Measurements from ENCODE around the gene ITPR1. TPM values are rescaled to one million over a fixed set of nuclear protein-coding genes. Genes with fewer than 3 reads are reported as not detected.

The ITPR1 gene
- total RNA-seq, 1 donor from 2014 or later = 25.9 TPM

DNA sequence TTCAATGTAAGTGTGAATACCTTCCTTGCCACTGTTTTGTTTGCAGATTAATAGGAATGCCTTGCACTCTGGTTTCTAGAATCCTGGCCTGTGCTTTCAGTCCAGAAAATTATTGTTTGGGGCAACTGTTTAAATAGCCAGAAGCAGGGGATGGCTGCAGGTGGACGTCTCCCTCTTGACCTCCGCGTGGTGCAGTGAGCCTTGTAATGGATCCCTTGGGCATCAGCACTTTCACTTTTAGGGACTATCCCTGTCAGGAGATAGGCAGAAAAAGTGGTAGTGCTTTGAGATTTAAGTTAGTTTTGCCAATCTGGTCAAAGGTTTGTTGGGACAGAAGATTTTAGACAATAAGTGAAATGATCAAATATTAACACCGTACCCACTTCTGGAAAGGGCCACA is 307.4 kb downstream of the ITPR1 start:
- no peak for DNase-seq (ENCODE audit: low read depth)

DNA sequence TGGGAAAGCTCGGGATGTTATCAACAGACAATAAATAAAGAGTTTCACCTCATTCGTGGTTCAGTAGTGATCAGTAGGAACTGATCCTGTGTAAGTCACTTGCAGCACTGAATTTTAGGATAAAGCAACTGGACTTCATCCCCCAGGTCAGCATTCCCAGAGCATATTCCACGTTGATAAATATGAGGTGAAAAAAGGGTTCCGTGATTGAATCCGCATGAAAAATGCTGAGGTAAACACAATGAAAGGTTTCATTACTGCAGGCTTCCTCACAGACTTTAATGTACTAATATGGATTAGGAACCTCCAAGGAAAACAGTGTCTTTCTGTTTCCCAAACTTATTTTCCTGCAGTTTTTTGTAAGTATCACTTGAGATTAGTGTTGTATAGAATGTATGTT is 308.7 kb downstream of the ITPR1 start:
- DNase-seq (ENCODE audit: low read depth) = no peak

DNA sequence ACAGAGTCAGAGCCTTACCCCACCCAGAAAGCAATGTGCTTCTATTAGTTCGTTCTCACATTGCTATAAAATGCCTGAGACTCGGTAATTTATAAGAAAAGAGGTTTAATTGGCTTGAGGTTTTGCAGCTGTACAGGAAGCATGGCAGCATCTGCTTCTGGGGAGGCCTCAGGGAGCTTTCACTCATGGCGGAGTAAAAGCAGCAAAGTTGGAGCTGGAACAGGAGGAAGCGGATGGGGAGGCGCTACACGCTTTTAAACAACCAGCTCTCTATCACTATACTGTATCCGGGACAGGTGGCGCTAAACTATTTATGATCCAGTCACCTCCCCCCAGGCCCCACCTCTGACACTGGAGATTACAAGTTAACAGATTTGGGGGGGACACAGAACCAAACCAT is 309.8 kb downstream of the ITPR1 start:
- no peak for DNase-seq (ENCODE audit: low read depth)

DNA sequence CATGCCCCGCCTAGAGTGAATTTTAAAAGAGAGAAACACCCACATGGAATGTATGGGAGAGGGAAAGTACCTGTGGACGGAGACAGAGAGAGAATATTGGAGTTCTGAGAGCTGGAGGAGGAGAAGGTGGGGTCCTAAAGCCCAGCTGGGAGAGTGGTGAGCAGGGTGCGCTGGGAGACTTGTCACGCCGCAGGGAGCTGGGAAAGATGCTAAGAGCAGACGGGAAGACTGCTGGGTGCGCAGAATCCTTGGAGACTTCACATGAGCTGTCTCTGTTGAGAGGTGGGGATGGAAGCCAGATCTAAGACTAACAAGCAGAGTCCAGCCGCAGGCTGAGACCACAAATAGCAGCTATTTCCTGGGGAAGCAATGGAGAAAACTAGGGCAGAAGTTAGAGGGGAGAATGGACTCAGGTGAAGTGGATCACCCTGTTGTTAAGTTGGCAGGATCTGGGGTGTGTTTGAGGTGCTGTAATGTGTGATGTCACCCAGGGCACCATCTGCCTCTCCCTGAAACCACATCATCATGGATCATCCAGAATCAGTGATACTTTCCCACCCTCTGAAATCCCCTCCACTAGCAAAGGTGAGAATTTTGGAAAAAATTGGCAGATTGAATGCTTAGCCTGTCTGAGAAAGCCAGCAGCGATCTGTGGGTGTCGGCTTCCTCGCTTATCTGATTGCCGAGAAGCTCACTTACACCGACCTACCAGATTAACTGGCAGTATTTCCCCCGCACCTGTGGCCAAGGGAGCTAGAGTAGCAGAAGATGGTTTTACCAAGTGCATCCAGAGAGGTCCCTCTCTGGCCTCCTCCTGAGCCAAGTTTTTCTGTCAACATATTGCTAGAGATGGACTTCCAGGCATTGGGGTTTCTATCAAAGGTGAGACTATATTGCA is 311.3 kb downstream of the ITPR1 start:
- DNase-seq (ENCODE audit: low read depth) = no peak

DNA sequence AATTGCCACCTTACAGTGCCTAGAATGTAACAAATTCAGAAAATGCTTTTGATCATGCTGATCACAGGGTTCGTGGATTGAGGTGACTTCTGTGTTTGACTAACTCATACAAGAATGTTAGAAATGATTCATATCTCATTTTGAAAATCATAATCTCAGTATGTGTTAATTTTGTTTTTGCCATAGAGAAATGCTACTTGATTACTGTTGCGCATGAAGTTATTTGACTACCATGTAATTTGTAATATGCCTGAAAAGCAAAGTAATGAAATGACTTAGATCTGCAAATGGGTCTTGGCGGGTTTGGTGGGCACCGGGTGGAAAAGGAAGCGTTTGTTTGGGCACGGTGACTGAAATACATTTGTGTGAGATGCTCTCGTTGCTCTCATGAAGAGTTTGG is 312.5 kb downstream of the ITPR1 start:
- no peak for DNase-seq (ENCODE audit: low read depth)

DNA sequence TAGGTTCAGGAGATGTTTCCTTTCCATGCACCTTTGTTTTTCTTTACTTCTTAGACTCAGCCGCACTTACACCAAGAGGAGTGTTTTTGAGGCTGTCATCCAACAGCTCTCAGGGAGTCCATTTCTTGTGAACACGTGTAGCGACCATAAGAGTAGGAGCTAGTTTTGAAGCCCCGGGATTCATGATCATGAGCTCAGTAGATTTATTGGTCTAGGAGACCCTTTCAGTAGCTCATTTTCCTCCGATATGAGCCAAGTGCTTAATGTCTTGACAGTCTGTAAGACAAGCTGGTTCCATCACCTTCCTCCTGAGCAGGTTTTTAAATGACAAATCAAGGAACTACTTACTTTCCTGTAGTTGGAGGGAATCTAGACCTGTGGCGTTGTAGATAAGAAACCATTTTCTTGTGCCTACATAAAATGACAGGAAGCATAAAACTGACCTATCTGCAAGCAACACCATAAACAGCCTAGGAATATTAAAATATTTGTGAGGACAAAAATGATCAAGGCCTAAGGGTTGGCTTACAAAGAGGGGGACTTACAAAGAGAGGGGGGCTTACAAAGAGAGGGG is 313.5 kb downstream of the ITPR1 start:
- DNase-seq (ENCODE audit: low read depth) = no peak

DNA sequence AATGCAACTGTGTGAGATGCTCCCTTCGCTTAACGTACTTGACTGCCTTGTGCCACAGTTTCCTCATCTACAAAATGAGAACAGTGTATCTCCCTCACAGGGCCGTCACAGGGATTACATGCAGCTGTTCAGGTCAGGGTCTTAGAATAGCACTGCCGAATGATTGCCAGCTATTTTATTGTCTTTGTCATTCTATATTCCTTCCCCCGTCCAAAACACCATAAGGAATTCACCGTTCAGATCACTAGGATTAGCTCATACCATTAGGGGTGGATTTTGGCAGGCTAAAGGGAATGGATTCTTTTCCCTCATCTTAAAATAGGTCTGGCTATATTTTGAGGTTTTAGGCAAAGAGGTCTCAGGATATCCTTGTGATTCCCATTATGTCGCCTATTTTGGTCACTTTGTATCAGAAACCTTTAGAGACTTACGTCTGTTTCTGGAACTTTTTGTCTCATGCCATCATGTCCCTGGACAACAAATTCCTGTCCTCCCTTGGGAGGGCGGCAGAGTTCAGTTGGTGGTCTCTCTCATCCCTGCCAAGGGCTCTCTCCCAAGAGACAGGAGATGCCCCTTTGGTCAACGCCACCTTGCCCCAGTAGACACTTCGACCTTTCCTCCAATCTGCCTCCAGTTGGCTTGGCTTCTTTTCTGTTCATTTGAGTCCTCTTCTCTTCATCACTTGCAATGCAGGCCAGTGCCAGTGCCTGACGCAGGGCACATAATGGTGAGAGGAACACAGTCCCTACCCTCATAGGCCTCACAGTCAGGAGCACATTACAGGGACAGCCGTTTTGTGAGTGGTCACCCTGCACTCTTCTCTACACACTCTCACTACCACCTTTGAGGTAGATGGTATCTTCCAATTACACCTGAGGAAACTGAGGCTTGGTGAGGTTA is 314.5 kb downstream of the ITPR1 start:
- DNase-seq (ENCODE audit: low read depth) = peak; percentile 82

DNA sequence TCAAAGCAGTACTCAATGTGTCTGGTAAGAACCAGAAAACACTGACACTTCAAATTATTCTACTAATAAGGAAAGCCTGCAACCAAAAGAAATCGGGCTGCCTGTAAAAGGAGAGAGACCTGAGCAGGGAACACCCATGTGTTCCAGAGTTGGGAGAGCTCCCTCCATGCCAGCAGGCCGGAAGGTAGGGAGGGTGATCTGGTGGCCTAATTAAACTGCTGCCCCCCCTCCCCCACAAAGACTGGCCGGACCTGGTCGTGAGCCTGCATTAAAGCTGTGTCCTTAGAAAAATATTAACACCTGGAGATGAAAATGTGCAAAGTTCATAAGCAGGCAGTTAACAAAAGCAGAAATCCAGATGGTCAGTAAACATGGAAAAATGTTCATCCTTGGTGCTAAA is 315.5 kb downstream of the ITPR1 start:
- no peak for DNase-seq (ENCODE audit: low read depth)

DNA sequence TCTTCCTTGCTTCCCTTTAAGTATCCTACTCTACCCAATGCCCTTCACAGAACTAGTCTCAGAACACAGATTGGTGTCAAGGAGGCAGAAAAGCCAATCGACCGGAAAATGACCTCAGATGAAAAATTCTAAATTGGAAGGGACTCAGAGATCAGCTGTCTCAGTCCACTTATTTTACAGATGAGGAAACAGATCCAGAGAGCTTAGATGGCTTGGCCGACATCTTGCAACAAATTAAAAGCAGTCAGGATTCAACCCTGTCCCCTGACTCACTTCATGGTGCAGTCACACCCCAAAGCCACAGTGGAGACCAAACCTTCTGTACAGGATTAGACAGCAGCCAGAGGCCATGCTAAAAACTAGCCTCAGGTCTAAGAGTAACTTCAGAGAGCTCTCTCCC is 316.8 kb downstream of the ITPR1 start:
- DNase-seq (ENCODE audit: low read depth) = peak; percentile 80

DNA sequence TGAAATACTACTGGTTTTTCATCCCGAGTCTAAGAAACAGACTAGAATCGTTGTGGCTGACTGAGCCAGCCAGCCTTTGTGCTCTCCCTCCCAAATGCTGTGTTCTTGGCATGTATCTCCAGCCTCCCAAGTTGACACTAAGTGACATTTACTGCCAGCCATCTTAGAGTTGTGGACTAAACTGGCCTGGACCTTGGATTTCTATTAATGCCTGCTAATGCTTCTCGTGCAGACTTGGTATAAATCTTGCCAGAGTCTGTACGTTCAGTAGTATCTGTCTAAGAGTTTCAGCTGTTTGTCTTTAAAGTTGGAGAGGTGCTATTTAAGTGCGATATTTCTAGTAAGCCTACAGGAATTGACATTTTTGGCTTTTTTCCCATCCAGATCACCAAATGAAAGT is 319.4 kb downstream of the ITPR1 start:
- no peak for DNase-seq (ENCODE audit: low read depth)

DNA sequence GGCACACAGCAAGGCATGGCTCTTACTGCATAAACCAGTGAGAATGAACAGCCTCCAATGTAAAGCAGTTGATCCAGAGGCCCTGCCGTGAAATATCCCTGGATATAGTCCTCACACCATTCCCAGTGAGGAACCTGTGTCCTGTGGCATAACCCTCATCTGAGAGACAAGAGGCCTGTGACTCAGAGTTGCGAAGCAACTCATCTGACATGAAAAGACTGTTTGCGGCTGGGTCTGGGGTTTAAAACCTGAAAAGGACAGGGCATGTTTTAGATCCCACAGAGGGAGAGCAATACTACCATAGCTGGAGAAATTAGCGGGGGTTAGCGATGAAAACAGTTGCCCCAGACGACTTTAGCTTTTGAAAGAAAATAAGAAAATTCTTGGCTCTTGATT is 320.8 kb downstream of the ITPR1 start:
- DNase-seq (ENCODE audit: low read depth) = no peak

DNA sequence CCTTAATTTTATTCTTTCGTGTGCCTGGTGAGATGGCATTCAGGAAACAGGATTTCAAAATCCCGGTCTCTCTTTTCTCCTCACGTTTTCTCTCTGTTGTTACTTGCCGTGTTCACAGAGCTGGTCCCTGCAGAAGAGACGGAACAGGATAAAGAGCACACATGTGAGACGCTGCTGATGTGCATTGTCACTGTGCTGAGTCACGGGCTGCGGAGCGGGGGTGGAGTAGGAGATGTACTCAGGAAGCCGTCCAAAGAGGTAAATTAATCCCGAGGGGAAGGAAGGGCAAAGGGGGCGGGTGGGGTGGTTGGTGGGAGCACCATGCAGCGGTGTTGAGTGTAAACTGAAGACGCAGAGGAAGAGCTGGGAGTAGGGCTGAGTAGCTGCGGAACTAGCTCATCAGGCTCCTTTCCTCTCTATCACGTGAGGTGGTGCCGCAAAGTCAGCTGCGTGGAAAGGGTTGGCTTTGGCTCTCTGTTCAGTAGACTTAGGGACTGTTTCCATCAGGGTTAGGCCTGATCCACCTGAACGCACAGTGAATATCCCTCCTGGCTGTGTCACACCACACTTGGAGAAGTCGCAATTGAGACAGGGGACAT is 321.3 kb downstream of the ITPR1 start:
- DNase-seq (ENCODE audit: low read depth) = peak; percentile 40

DNA sequence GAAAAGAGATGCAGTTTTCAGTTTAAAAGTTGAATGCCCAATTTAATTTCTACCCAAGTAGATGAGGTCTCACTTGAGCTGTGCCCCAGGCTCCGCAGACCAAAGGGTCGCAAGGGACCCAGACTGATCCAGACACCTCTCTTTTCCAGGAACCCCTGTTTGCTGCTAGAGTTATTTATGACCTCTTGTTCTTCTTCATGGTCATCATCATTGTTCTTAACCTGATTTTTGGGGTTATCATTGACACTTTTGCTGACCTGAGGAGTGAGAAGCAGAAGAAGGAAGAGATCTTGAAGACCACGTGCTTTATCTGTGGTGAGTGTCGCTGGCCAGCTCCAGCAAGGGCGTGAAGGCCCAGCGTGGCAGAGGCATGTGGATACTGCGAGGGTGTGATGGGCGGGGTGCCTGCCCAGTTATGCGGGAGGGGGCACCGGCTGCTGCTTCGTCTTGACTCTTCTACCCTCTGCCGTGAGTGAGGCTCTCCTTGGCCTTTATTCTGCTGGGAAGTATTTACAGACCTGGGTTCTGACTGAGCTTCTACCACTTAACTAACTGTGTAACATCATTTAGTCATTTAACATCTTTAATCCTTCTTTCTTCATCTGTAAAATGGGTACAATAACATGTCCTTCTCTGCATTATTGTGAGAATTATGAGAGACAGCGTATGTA is 321.9 kb downstream of the ITPR1 start:
- DNase-seq (ENCODE audit: low read depth) = no peak

DNA sequence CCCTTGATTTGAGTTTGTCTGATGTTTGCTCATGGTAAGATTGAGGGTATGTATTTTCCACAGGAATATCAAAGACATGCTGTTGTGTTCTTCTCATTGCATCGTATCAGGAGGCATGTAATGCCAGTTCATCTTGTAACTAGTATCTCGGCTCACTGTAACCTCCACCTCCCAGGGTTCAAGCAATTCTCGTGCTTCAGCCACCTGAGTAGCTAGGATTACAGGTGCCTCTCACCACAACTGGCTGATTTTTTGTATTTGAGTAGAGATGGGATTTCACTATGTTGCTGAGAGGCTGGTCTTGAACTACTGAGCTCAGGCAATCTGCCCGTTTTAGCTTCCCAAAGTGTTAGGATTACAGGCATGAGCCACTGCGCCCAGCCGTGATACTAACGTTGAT is 323.2 kb downstream of the ITPR1 start:
- no peak for DNase-seq (ENCODE audit: low read depth)

DNA sequence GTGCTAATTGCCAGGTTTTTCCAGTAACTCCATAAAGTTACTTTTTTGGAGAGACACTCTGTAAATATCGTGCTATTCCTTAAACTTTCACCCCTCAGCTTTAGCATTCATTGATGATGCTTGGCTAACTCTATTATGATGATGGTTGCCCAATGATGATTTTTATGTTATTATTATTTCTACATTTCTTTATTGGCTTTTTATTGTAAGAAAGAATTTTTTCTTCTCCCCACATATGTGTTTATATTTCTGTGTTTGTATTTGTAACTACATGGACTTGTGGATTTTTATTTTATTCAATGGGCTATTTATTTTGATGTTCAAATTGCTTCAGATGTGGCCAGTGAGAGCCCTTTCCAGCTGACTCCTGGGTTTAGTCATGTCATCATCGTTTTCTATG is 323.6 kb downstream of the ITPR1 start:
- DNase-seq (ENCODE audit: low read depth) = no peak

DNA sequence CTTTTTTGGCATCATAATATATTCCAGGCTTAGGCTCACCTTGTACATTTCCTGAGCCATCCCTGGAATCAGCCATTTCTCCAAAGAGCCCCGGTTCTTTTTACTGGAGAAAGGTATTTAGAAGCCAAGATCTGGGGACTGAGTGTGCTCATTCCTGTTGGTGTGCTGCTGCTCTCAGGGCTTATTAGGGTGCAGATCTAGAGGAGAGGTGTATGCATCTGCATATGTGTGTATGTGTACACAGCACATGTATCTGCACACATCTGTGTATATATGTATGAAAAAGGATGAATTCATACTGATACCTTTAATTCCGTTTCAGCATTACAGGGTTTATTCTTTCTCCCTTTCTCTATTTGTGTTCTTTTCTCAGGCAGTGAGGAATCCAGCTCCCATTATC is 324.0 kb downstream of the ITPR1 start:
- no peak for DNase-seq (ENCODE audit: low read depth)

DNA sequence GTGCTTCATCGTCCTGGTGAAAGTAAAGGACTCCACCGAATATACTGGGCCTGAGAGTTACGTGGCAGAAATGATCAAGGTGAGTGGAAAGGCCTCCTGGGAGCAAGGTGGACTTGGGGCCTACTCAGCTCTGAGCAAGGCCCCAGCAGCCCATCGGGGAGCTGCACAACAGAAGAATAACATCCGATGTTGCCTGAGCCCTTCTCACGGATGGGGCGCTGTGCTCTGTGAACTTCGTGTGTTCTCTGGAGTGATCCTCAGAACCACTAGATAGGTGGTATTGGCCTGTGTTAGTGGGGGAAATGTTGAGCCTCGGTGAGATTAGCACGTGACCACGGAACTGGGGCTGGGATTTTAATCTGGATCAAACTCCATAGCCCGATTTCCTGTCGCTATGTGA is 325.0 kb downstream of the ITPR1 start:
- DNase-seq (ENCODE audit: low read depth) = no peak

DNA sequence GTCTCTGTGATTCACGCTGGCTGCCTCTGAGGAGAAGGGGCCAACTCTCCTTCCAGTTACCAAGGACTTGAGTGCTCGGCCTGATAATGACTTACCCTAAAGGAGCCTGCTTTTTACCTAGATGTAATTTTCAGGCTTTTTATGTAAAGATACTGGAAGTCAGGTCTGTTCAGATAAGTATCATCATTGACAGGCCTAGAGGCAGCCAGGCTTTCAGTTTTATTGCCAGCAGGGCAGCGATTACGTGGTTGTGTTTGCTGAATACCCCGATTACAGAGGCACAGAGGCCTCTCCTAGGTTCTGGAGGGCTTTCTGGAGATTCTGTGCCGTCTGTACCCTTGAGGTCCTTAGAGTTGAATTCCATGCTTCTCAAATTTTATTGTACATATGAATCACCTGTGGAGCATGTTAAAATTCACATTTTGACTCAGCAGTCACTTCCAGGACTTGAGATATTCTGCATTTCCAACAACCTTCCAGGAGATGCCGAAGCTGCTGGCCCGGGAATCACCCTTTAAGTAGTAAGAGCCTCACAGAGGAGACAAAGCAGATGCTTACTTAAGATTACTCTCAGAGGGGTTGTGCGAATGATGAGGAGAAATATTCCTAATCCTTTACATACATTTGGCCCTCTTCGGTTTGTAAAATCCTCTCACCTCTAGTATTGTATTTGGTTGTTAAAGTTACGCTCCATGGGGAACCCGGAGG is 326.0 kb downstream of the ITPR1 start:
- DNase-seq (ENCODE audit: low read depth) = no peak

DNA sequence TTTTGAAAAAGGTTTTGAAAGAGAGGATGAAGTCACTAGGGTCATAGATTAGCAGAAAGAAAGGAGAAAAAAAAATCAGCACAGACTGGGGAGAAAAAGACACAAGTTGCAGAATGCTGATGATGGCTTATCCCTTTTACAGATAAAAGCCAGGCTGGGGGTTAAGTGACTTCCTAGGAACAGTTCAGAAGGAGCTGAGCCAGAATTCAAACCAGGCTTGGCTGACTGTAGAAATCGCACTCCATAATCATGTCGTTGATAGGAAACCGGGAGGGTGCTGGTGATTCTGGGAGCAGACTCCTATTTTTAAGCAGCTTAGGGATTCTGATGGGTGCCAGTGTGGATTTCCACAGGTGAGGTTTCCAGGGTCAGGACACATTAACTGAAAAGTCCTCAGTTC is 326.6 kb downstream of the ITPR1 start:
- no peak for DNase-seq (ENCODE audit: low read depth)

Data from myocyte (in vitro differentiated cells).